Stimulated activated CD8-positive, alpha-beta memory T cell treated with anti-CD3 and anti-CD28 coated beads, Interleukin-12 subunit alpha, Interleukin-12 subunit beta, amount 100 ng/mL, for 24 hours (primary cell): ENCODE data around the gene REPS1.

Experiments used
- DNase-seq: peaks from one replicate; pipeline ENCODE4 v3.0.0-alpha.2; 2020; ENCODE audit errors: extremely low read depth

Gene REPS1

DNA sequence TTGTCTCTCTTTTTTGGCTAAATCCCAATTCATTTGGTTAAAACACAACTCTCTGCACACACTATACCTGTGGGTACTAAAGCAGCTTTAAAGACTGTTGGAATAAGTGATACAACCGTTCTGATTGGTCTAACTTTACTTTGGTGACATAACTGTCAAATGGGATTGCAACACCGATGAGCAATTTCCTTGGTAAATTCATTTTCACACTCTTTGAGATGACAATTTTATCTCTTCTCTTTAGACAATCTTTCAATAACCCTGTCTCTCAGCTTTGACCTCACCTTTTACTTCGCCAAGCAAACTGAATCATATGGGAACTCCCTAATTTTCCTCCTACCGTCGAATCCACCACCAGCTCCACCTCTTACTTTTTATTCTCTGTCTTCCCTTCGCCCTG lies 131.4 kb downstream of the REPS1 start:
- no peak for DNase-seq
